Liver (tissue), 3 donors: ENCODE measurements around the gene ERCC3.
"Not testable (repeated sequence)": the region's sequence is repeated elsewhere in the genome, so short reads cannot be mapped to it uniquely, and the experiment has no call there.

ENCODE experiments used
- ATF3 ChIP-seq: IDR thresholded peaks from 2 replicates; pipeline ENCODE4 v1.6.1; 2016; ENCODE audit warnings: antibody characterized with exemption
- CTCF ChIP-seq: fragments of 150-350 bp; IDR thresholded peaks from 2 replicates; pipeline ENCODE4 v1.5.1; 2017; ENCODE audit warnings: improper control_type of control experiment, low read depth, low read length; ENCODE audit not compliant: missing input control
- FOXA1 ChIP-seq: IDR thresholded peaks from 2 replicates; pipeline ENCODE4 v1.6.1; 2016; ENCODE audit warnings: antibody characterized with exemption
- GABPA ChIP-seq, 2 donors: IDR thresholded peaks in 1 of 2; conservative IDR thresholded peaks in 1 of 2; 2 replicates each; pipeline ENCODE4 v1.6.1; 2016; ENCODE audit warnings: antibody characterized with exemption in 2 of 2, mild to moderate bottlenecking in 1 of 2, moderate library complexity in 1 of 2
- HNF4A ChIP-seq, 2 donors: conservative IDR thresholded peaks; 2 replicates each; pipeline ENCODE4 v1.6.1; 2016; ENCODE audit warnings: antibody characterized with exemption in 2 of 2, mild to moderate bottlenecking in 2 of 2
- MAX ChIP-seq: IDR thresholded peaks from 2 replicates; pipeline ENCODE4 v1.6.1; 2016; ENCODE audit warnings: antibody characterized with exemption
- NR2F2 ChIP-seq: IDR thresholded peaks from 2 replicates; pipeline ENCODE4 v1.6.1; 2016; ENCODE audit warnings: antibody characterized with exemption
- RAD21 ChIP-seq, 2 donors: IDR thresholded peaks; 2 replicates each; pipeline ENCODE4 v1.6.1; 2016; ENCODE audit warnings: antibody characterized with exemption in 2 of 2, mild to moderate bottlenecking in 2 of 2
- REST ChIP-seq: IDR thresholded peaks from 2 replicates; pipeline ENCODE4 v1.6.1; 2016; ENCODE audit warnings: antibody characterized with exemption, mild to moderate bottlenecking
- RXRA ChIP-seq, 2 donors: IDR thresholded peaks; 2 replicates each; pipeline ENCODE4 v1.6.1; 2017 to 2018; ENCODE audit warnings: antibody characterized with exemption in 2 of 2, mild to moderate bottlenecking in 1 of 2
- SP1 ChIP-seq: IDR thresholded peaks from 2 replicates; pipeline ENCODE4 v1.6.1; 2018; ENCODE audit warnings: antibody characterized with exemption, mild to moderate bottlenecking
- TAF1 ChIP-seq: conservative IDR thresholded peaks from 2 replicates; pipeline ENCODE4 v1.6.1; 2016; ENCODE audit warnings: antibody characterized with exemption, mild to moderate bottlenecking
- YY1 ChIP-seq: IDR thresholded peaks from 2 replicates; pipeline ENCODE4 v1.6.1; 2016; ENCODE audit warnings: antibody characterized with exemption, mild to moderate bottlenecking
- donor health status: healthy.
- donor health status: healthy.

GRCh38 chr2:127241184-127241583 lies 52.8 kb downstream of the ERCC3 start:
- not testable (repeated sequence) for TF ChIP-seq TAF1; CTCF; MAX; YY1; HNF4A (conservative IDR thresholded peaks at IDR 0.05); RAD21 (IDR thresholded peaks at IDR 0.05); ATF3; SP1; GABPA (IDR thresholded peaks at IDR 0.05 in 1 of 2, conservative IDR thresholded peaks at IDR 0.05 in 1 of 2); NR2F2; FOXA1; REST; RXRA (IDR thresholded peaks at IDR 0.05)
